Skin of body (tissue), 2 donors: ENCODE measurements around the gene EFEMP1. TPM values are rescaled to one million over a fixed set of nuclear protein-coding genes. Genes with fewer than 3 reads are reported as not detected.

ENCODE experiments used
- DNase-seq: peaks from one replicate; lab custom pipeline; 2025; lab: John Stamatoyannopoulos, UW
- total RNA-seq: library from RNA; depleted of rRNA; stranded (reverse); fragments of >200 nt; gene quantifications from one replicate; pipeline ENCODE4 v1.2.3, GENCODE V29; 2014

The EFEMP1 gene
- total RNA-seq, 1 donor from 2014 or later = 68.7 TPM

GRCh38 chr2:55899881-55900280, 23.7 kb downstream of the EFEMP1 start:
- DNase-seq = no peak

GRCh38 chr2:55898386-55899040, 25.1 kb downstream of the EFEMP1 start:
- DNase-seq = no peak

- DNase-seq = no peak
Measured at GRCh38 chr2:55896633-55897032, 26.9 kb downstream of the EFEMP1 start.

- no peak for DNase-seq
Measured at GRCh38 chr2:55894720-55895119, 28.9 kb downstream of the EFEMP1 start.

GRCh38 chr2:55891671-55892094, 31.9 kb downstream of the EFEMP1 start:
- DNase-seq = no peak

GRCh38 chr2:55888936-55889335, 34.6 kb downstream of the EFEMP1 start:
- DNase-seq = no peak

GRCh38 chr2:55887901-55888624, 35.5 kb downstream of the EFEMP1 start:
- no peak for DNase-seq

GRCh38 chr2:55887351-55887750, 36.2 kb downstream of the EFEMP1 start:
- no peak for DNase-seq

GRCh38 chr2:55885944-55886281, 37.7 kb downstream of the EFEMP1 start:
- DNase-seq = no peak

GRCh38 chr2:55885127-55885943, 38.2 kb downstream of the EFEMP1 start:
- DNase-seq = no peak

GRCh38 chr2:55883829-55884228, 39.8 kb downstream of the EFEMP1 start:
- DNase-seq = no peak

- DNase-seq = no peak
Measured at GRCh38 chr2:55883357-55883756, 40.2 kb downstream of the EFEMP1 start.

- no peak for DNase-seq
Measured at GRCh38 chr2:55882954-55883353, 40.6 kb downstream of the EFEMP1 start.

GRCh38 chr2:55880416-55881143, 43.0 kb downstream of the EFEMP1 start:
- DNase-seq = no peak

GRCh38 chr2:55879976-55880375, 43.6 kb downstream of the EFEMP1 start:
- no peak for DNase-seq

GRCh38 chr2:55877087-55877436, 46.5 kb downstream of the EFEMP1 start:
- peak; percentile 69 for DNase-seq

- peak; percentile 38 for DNase-seq
Measured at GRCh38 chr2:55876429-55877086, 47.0 kb downstream of the EFEMP1 start.

GRCh38 chr2:55875434-55876135, 48.0 kb downstream of the EFEMP1 start:
- DNase-seq = no peak

GRCh38 chr2:55874338-55874737, 49.2 kb downstream of the EFEMP1 start:
- DNase-seq = no peak

GRCh38 chr2:55871637-55872036, 51.9 kb downstream of the EFEMP1 start:
- no peak for DNase-seq
